GM21390 (cell line): ENCODE measurements around the gene KMT2C.
"Not testable (repeated sequence)": the region's sequence is repeated elsewhere in the genome, so short reads cannot be mapped to it uniquely, and the experiment has no call there.

ENCODE experiments used
- ATAC-seq: cut with Tn5 transposase; IDR thresholded peaks from one replicate; pipeline ENCODE4 v1.9.1; 2021; ENCODE audit not compliant: unreplicated experiment

The KMT2C gene

DNA sequence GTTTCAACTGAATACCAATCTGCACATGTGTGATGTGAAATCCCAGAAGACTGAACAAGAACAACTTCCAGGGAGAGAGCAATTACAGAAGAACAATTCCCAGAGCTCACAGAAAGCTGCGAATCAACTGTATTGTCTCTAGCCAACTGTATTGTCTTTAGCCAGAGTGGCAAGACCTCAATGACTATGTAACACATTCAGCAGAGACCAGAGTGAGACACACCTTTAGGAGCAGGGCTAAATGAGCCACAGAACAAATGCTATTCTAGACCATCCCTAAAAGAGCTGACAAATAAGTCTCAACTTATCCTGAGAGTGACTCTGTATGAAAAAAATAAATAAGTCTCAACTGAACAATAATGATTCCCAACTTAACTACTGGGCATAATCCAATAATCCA is 72.0 kb downstream of the KMT2C start:
- no peak for ATAC-seq

DNA sequence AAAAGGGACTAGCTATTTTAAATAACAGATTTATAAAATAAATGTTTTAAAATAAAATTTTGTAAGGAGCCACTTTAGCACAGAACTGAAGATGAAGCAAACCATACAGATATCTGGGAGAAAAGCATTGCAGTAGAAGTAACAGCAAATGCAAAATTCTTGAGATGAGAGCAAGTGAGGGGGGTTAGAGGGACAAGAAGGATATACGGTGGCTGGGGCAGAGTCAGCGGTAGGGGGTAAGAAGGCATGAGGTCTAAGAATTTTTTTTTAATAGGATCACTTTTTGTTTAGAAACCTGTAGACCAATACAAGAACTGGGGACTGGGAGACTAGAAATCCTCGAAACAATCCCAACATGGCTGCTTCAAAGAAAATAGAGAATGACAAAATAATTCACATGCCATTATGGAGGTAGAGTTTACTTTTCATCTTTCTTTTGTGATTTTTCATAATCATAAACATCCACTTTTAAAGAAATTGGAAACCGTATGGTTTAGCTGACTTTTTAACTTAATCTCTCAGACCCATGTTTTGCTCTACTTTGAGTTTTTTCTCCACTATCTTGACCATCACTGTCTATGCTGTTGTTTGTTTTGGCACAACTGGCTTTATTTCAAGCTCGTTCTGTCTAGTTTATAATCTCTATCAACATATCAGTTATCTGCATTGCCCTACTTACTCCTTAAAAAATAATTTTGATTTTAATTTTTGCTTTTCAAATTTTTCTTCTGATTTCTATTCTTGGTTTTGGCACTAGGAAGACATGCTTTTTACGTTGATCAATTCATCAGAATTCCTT is 73.5 kb downstream of the KMT2C start:
- no peak for ATAC-seq

DNA sequence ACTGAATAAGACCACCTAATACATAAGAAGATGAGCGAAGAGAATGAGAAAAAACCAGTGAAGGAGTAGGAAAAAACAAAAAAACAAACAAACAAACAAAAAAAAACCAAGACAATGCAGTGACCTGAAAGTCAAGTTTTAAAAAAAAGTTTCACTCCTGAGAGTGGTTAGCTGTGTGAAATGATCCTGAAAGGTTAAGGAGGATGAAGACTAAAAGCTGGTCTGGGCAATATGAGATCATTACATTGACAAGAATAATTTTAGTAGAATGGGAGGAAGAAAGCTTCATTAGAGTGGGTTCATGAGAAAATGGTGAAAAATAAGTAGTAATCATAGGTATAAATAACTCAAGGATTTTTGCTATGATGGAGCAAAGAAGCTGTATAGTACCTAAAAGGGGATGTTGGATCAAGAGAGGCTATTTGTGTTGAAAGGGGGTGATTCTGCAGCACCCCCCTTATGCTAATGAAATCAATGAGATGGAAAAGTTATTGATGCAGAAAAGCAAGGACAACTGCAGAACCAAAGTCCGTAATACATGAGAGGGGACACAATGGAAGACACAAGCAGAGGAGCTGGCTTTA is 80.2 kb downstream of the KMT2C start:
- peak; percentile 91 for ATAC-seq

DNA sequence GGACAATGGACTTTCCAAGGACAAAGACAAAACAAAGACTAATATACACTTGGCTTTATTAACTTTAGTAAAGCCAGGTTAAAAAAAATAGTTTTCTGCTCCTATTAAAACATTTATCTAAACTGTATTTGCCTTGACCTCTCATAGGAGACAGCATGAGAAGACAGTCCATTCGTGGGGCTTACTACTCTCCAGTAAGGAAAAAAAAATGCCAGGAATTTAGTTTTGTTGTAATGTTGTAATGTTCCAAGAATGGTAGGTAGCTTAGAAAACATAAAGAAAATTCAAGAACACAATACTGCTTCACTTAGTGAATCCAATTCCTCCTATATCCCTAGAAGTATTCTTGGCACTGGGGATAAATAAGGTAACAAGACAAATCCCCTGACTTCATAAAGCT is 81.7 kb downstream of the KMT2C start:
- ATAC-seq: no peak

DNA sequence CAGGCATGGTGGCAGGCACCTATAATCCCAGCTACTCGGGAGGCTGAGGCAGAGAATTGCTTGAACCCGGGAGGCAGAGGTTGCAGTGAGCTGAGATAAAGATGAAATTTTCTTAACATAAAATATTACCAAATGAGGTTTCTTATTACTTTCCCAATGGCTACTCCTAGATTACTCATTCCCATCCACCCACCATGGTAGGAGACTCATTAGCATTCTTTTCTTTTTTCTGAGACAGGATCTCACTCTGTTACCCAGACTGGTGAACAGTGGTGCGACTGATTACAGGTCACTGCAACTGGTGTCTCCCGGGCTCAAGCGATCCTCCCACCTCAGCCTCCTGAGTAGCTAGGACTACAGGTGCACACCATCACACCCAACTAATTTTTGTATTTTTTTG is 82.5 kb downstream of the KMT2C start:
- not testable (repeated sequence) for ATAC-seq

DNA sequence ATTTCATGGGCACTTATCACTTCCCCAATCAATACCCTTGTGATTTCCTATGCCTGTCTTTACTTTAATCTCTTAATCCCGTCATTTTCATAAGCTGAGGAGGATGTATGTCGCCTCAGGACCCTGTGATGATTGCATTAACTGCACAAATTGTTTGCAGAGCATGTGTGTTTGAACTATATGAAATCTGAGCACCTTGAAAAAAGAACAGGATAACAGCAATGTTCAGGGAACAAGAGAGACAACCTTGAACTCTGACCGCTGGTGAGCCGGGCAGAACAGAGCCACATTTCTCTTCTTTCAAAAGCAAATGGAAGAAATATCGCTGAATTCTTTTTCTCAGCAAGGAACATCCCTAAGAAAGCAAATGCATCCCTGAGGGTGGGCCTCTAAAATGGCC is 84.1 kb downstream of the KMT2C start:
- ATAC-seq: not testable (repeated sequence)

DNA sequence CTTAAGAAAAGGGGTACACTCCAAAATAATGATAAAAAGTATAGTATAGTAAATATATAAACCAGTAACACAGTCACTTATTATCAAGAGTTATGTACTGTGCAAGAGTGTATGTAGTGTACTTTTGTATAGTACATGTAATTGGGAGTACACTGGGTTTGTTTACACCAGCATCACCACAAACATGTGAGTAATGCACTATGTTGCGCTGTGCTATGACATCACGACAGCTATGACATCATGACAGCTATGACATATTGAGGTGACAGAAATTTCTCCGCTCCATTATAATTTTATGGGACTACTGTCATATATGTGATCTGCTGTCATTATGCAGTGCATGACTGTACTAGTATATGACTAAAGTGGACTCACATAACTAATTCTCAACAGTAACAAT is 84.6 kb downstream of the KMT2C start:
- no peak for ATAC-seq

DNA sequence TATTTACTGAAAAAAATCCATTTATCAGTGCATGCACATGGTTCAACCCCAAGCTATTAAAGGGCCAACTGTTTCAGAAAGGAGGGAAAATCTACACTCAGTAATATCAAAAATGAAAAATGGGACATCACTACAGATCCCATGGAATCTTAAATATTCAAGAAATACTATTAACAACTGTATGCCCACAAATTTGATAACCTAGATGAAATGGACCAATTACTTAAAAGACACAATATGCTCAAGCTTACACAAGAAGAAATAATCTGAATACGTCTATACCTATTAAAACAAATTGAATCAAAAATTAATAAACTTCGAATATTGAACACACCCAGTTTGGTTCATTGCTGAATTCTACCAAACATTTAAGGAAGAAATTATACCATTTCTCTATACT is 87.9 kb downstream of the KMT2C start:
- no peak for ATAC-seq

DNA sequence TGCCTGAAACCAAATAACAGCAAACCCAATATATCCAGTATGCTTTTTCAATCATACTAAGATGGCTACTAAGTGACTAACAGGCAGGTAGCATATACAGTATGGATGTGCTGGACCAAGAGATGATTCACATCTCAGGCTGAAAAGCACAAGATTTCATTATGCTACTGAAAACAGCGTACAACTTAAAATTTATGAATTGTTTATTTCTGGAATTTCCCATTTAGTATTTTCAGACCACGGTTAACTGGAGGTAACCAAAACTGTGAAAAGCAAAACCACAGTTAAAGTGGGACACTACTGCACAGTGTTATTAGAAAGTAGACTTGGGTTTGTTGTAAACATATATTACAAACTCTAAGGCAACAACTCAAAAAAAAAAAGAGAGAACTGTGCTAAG is 91.5 kb downstream of the KMT2C start:
- peak; percentile 44 for ATAC-seq

DNA sequence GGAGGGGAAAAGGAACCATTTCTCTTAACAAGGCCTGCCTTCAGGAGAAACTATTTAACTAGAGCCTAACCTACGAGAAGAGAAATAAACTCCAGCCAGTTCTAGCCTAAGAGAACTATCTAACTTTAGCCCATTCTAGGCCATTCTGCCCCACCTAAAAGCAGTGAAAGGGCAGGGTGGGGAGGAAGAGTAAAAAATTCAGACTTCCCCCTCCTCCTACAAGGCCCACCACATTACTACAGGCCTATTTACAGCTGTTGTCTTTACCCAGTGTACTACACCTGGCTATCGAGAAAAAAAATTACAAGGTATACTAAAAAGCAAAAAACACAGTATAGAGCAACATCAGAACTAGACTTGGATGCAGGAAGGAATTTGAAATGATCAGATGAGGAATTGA is 93.0 kb downstream of the KMT2C start:
- ATAC-seq: no peak

DNA sequence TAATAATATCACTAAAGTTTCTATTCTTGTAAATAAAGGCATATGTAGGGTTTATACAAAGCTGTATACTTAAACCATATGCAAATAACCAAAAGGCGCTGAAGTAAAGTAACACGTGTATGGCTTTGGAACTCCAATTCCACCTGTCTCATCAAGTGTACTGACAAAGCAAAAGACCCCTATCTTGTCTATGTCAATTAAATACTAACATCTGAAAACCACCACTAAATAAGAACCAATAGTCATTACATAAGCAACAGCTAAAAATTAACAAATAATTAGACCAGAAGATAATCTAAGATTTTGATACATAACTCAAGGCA is 93.9 kb downstream of the KMT2C start:
- ATAC-seq: no peak

DNA sequence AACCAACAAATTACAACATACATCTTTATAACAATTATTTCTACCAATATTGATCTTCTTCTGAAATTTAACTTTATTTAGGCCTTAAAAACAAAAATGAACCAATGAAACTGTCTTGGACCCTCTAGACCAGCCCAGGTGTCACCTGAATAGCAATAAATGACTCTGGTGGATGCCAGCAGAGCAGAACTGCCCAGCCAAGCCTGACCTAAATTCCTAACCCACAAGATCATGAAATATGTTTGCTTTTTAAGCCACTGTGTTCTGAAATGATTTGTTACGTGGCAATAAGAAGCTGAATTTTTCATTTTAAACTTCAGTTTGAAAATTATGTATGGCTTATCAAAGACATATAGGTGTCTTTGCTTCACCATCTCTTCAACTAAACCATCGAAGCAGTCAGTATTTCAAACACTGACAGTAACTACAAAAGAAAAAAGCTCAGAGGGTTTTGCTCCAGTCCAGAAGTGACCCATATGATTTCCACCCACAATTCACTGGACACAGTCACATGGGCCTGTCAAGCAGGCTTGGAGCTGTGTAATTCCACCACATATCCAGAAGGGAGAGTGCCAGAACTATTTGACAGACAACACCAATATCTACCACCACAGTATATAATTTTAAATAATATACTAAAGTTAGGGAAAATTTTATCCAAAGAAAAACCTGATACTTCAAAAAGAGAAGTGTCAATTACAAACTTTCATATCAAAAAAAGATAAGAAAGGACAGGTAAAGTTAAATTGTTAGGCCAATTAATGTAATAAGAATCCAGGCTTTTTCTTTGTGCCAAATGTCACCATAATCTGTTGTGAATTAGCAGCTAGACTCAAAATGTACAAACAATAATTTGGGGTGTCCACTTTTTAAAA is 94.5 kb downstream of the KMT2C start:
- ATAC-seq: peak; percentile 59

DNA sequence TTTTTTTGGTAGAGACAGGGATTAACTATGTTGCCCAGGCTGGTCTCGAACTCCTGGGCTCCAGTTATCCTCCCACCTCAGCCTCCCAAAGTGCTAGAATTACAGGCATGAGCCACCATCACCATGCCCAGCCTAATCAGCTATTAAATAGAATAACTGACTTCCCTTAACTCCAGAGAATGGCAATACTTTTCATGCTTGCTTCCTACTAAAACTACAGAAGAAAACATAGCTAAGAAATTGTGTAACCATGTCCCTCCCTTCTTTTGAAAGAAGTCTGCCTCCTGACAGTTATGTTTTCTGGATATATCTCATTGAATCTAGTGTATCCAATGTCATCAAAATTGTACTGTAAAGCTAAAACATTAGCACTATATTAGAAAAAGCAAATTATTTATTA is 95.6 kb downstream of the KMT2C start:
- no peak for ATAC-seq

DNA sequence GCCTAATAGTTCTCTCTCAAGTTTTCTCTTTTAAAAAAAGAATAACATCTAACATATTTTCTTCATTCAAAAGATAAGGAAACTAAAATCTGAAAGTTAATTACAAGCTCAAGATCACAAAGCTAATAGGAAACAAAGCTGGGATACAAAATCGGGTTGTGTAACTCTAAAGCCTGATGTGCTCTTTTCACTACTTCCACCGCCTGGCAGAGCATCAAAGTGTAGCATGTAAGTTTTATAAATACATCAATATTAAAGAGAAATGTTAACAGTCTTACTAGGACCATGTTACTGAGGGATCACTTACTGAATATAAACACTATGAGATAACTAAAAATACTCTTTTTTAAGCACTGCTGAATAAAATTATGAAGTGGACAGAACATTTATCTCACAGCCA is 97.2 kb downstream of the KMT2C start:
- ATAC-seq: no peak

DNA sequence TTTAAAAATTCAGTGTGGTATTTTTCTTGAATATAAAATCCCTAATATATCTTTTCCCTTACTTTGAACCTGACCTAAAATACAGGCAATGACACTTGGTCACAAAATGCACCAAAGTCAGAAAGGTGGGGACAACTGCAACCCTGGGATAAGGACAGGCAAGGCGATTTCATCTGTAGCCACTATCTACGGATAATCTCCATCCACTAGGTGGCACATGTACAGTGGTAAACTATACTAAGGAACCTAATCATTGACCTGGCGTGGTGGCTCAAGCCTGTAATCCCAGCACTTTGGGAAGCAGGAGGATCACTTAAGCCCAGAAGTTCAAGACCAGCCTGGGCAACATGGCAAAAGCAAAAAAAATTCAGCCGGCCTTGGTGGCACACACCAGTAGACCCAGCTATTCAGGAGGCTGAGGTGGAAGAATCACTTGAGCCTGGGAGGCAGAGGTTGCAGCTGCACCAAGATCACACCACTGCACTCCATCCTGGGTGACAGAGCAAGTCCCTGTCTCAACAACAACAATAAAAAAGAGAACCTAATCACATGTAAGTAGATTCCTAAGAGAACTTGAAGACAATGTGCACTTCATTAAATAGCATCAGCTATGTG is 98.9 kb downstream of the KMT2C start:
- ATAC-seq: peak; percentile 50

DNA sequence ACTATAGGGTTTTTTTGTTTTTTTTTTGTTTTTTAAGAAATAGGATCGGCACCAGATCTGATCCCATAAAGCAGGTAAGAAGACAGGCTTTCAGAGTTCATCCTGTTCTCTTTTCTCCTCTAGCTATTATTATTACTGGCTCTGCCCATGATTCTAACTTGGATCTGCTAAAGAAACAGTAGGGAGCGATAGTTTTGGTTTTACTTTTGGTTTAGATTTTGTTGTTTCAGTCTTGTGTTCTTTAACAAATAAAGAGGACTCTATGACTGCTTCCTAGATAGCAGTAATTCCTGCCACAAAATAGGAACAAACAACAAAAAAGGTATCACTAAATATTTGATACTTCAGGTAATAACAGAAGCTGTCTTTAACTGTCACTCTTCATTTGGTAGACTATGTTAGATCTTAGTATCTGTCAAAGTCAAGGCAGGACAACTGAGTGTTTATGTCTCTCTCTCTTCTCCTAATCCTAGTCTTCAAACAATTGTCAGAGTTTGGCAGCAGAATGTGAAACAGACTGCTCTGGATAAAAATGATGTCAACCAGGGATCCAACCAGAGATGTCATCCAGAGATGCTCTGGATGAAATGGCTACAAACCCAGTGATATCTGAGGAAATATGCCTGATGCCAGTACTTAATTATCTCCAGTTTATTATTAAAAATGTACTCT is 99.8 kb downstream of the KMT2C start:
- ATAC-seq: peak; percentile 63

DNA sequence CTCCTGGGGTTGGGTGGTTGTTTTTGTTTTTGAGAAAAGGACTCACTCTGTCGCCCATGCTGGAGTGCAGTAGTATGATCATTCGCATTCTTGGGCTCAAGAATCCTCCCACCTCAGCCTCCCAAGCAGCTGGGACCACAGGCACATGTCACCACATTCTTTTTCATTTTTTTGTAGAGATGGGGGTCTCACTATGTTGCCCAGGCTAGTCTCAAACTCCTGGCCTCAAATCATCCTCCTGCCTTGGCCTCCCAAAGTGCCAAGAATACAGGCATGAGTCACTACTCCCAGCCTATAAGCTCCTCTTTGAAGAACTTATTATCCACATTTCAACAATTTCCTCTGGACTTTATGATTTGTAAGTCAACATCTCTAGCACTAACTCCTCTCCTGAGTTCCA is 102.7 kb downstream of the KMT2C start:
- no peak for ATAC-seq

DNA sequence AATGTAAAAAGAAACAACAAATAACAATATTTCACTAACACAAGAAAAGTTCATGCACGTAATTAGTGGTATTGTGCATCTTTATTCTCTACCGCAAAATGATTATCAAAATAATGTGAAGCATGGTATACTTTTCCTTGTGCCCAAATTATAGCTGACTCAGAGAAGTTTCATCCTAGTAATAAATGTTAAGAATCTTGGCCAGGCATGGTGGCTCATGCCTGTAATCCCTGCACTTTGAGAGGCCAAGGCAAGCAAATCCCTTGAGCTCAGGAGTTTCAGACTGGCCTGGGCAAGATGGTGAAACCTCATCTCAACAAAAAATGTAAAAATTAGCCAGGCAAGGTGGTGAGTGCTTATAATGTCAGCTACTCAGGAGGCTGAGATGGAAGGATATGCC is 105.0 kb downstream of the KMT2C start:
- ATAC-seq: no peak

DNA sequence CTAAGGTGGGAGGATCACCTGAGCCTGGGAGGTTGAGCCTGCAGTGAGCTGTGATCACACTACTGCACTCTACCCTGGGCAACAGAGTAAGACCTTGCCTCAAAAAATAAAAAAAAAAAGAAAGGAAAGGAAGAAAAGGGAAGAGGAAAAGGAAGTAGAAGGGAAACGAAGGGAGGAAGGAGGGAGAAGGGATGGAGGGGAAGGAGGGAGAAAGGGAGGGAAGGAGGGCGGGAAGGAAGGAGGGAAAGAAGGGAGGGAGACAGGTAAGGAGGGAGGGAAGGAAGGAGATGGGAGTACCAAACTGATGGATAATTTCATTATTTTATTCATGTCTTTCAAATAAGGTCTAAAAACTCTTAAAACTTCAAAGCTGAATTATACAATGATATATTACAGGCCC is 106.3 kb downstream of the KMT2C start:
- ATAC-seq: no peak

DNA sequence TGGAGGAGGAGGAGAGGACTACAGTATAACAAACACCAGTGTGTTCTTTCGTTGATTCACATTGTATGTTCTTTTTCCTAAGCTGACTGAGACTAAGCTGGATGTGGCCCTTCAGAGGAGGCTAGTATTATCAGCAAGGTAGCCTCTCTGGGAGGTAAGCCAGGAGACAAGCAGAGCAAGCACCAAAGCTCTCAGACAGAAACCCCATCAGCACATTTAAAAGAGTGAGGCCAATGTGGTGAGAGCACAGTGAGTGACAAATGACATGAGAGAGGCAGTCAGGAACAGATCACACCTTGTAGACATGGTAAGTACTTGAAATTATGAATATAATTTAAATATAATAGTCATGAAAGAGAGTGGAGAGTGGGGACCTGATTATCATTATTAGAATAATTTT is 107.6 kb downstream of the KMT2C start:
- ATAC-seq: no peak

DNA sequence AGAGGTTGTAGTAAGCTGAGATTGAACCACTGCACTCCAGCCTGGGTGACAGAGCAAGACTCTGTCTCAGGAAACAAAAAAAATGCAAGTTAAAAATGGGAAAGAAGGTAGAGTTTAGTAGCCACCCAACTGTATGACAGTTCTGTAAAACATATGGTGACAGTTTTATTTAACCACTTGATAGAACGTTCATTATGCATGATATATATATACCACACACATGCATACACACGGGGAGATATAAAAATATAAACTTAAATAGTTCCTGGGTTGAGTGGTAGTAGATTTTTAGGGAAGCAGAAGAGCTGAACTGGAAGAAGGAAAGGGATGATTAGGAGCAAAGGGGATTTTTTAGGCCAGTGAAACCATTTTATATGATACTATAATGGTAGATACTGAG is 120.0 kb downstream of the KMT2C start:
- no peak for ATAC-seq
